ENCODE results near the gene CLEC3B.
"Not testable (repeated sequence)": the region's sequence is repeated elsewhere in the genome, so short reads cannot be mapped to it uniquely, and the experiment has no call there.

CLEC3B gene

DNA sequence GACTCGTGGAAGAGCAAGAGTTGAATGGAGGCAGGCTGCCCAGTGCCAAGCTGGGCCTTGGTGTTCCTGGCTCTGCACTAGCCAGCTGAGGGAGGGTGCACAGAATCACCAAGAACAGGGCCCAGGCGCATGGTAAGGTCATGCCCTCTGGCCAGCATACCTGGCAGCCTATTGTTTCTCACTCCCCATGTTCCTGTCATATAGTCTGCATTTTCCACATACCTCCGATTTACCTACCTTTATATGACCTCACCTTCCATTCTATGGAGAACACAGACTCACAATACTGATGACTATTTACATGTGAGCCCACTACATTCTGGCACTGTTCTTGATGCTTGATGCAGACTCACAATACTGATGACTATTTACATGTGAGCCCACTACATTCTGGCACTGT lies 5.4 kb downstream of the CLEC3B start:
- intact Hi-C loops (cut with DNase I): loop anchor here (10.0 kb wide), 1 partner anchor 473 kb away; no protein-coding TSS in a partner anchor

DNA sequence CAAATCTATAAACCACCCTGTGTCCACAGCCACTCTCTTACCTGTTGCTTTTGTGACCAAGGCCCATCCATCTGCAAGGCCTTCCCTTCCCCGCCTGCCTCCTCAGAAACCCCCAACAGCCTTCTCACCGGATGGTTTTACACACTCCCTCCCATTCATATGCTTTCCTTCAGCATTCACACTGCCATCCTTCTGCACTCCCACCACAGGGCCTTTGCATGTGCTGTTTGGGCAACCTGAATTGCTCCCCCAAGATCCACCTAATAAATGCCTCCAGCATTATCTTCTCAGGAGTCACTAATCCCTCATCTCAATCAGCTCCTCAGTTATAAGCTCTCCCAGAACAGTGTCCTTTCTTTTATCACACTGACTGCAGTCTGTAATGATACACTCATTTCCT lies 6.0 kb downstream of the CLEC3B start:
- intact Hi-C loops (cut with DNase I): loop anchor here (10.0 kb wide), 1 partner anchor 473 kb away; no protein-coding TSS in a partner anchor
- DNase-seq: no peak

More for the DNA sequence above, 5.4 kb downstream of the CLEC3B start:
- no peak for DNase-seq

DNA sequence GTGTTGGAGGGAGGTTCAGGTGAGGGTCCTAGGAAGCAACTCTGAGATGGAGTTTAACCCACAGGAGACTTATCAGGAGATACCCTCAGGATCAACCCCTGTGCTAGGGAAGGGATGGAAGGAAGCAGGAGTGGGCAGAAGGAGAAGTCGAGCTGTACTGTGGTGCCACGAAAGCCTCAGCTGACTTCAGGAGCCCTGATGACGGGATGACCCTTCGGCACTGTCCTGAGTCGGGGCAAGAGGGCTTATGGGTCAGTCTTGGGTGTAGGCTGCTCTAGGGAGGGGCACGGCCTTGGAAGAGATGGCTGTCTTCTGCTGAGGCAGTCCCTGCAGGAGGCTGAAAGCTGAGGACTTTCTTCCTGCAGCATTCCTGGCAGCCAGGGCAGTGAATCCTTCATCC lies 7.7 kb downstream of the CLEC3B start:
- intact Hi-C loops (cut with DNase I): loop anchor here (10.0 kb wide), 1 partner anchor 471 kb away; no protein-coding TSS in a partner anchor
- no peak for DNase-seq

DNA sequence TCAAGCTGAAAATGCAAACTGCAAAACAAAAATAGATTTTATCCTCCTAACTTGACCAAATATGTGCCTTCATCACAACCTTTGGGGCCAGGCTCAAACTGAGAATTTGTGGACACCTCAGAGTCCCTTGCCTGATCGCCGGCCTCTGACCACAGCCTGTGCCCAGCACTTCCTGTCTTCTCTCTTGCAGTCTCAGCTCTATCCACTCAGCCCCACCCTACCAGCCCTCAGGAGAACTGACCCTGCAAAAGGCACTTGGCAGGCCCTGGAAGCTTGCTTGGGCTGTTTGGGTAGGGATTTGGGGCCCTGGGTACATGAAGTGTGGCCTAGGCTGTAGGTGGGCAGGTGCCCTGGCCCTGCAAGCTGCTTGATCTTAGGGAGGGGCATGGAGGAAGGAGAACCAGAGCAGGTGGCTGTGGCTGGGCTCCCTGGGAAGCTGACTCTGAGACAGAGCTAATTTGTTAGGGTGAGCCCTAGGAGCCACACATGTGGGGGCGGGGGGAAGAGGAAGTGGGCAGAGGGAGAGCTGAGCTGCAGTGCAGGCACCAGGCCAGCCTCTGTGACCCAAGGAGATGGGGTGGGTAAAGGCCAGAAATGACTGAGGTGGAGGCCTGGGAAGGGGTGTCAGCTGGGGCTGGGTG lies 8.6 kb downstream of the CLEC3B start:
- DNase-seq: peak in 41 of 42 donors; percentile 23 to 74 (median 58)
- intact Hi-C loops (cut with DNase I): loop anchor here (10.0 kb wide), 1 partner anchor 470 kb away; no protein-coding TSS in a partner anchor

DNA sequence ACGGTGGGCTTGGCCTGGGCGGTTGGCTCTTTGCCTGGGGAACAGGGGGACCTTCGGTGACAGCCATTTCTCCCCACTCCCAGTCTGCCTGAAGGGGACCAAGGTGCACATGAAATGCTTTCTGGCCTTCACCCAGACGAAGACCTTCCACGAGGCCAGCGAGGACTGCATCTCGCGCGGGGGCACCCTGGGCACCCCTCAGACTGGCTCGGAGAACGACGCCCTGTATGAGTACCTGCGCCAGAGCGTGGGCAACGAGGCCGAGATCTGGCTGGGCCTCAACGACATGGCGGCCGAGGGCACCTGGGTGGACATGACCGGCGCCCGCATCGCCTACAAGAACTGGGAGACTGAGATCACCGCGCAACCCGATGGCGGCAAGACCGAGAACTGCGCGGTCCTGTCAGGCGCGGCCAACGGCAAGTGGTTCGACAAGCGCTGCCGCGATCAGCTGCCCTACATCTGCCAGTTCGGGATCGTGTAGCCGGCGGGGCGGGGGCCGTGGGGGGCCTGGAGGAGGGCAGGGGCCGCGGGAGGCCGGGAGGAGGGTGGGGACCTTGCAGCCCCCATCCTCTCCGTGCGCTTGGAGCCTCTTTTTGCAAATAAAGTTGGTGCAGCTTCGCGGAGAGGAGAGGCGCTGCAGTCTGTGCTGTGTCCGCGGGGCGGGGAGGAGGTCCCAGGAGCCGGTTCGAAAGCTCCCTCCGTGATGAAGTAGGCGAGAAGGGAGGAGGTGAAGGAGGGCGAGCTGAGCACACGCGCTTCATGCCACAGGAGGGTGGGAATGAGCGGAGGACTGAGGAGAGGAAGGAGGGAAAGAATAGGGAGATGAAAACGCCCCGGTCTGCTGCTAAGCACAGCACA lies 9.6 kb downstream of the CLEC3B start:
- peak in 36 of 42 donors; percentile 21 to 76 (median 50) for DNase-seq
- intact Hi-C loops (cut with DNase I): loop anchor here (10.0 kb wide), 1 partner anchor 469 kb away; no protein-coding TSS in a partner anchor

DNA sequence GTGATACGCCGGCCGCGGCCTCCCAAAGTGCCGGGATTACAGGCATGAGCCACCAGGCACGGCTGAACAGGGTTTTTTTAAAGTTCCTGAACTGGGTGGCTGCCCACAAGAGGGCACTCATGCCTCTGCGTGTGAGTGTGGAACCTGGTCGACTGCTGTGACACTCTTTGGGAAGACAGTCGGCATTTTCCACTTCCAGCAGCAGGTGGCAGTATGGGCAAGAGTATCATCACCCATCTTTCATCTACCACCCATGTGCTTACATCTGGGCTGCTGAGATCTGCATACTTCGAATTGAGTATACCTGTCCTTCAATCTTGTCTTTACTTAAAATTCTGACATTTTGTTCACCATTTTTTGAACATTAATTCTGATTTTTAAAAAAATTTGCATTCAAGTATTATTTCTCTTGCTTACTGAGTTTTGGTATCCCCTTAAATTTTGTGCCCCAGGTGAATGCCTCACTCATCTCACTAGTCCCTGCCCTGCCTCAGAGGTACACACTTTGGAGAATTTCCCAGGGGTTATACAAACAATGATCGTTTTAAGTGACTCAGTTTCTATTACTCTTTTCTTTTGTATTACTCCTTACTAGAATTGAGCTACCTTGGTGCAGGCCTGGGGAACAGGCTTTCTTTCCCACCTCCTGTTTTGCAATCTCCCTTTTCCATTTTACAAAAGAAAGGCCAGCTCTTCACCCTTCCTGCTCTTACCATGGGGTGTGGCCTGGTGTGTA lies 11.8 kb downstream of the CLEC3B start:
- peak; percentile 81 to 98 (median 93) for DNase-seq
- intact Hi-C loops (cut with DNase I): loop anchor here (10.0 kb wide), 1 partner anchor 467 kb away; no protein-coding TSS in a partner anchor

DNA sequence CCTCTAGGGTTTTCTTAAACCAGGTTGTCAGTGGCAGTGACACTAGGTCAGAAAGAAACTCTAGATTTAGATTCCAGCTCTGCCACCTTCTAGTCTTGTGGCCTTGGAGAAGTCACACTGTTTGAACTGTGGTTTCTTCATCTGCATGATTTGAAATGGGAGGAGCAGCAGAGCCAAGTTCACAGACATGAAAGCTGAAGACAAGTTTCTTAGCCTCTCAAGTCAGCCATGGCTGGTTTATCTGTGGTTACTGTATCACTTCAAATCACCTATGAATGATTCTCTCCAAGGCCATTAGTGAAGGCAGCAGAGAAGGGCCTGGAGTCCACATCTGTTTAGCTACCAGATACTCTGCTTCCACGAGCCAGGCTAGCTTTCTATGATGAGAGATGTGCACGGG lies 15.6 kb downstream of the CLEC3B start:
- intact Hi-C loops (cut with DNase I): loop anchor here (5.0 kb wide), 1 partner anchor 171 kb away; no protein-coding TSS in a partner anchor
- no peak for DNase-seq

DNA sequence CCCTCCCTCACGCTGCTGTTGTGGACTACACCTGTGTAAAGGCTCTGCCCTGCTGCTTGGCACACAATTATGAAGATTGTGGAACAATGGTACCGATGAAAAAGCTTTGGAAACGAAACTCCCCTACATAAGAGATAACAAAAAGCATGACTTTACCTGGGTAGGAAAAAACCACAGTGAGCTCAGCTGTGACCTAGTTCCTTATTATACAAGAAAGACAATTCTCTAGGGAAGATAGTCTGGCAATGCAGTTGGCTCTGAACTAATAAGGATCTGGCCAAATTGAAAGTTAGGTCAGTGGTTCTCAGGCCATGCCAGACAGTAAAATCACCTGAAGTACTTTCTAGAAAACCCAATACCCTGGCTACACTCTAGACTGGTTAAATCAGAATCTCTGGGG lies 16.1 kb downstream of the CLEC3B start:
- intact Hi-C loops (cut with DNase I): loop anchor here (5.0 kb wide), 1 partner anchor 170 kb away; no protein-coding TSS in a partner anchor
- DNase-seq: peak in 1 of 42 donors; percentile 26

DNA sequence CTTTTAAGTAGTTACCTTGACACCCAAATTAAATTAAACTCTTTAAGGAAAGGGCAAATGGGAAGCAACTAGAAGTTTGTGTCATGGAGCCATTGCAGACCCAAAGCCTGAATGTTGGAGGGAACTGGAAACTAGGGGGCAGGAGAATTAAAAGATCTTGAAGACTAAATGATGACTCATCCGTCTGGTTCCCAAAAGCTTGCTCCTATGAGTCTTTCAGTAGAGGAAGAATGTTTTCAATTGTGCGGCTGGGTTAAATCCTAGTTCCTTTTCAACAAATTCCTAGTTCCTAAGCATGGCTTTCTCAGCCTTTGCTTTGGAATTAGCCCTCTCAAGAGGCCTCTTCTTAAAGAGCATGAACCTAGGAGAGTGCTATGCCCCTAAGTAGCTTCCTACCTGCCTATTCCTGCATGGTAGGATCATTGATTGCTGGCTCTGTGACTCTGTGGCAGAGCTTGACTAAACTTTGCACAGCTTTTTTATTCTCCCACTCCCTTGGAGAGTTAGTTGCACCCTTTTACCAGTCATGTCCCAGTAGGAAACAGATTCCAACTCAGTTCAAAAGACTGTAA lies 17.7 kb downstream of the CLEC3B start:
- peak in 5 of 42 donors; percentile 33 to 73 (median 49) for DNase-seq
- intact Hi-C loops (cut with DNase I): loop anchor here (5.0 kb wide), 1 partner anchor 168 kb away; no protein-coding TSS in a partner anchor

DNA sequence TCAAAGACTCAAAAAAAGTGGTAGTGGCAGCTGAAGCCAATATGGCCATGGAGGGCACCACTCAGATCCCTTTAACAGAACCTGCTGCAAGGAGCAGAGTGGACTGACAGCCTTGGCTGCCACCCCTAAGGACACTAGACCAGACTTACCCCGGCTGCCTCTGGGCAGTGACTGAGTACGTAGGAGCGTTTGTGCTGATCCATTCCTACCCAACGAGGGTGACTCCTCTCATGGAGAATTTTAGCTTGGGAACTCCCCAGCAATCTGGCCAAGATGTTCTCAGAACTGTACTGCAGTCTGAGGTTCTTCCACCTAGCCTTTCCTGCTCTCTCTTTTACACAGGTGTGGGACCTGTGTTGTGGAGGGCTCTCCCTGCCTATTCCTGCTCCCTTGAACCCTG lies 22.1 kb downstream of the CLEC3B start:
- intact Hi-C loops (cut with DNase I): no loop called here
- DNase-seq: no peak

DNA sequence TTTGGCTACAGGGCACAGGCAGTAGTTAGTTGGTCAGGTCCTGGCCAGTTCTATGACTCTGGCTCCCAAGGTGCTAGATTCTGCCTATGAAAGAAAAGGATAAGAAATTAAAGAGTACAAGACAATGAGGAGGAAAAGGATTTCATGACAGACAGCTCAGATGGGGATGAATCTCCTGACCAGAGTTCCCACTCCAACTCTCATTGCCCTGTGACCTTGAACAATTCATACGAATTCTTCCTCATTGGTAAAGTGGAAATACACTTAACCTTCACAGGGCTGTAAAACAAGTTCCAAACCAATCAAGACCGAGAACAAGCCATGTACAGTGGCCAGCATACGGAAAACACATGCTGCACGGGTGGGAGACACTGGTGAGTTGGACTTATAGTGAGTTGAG lies 23.7 kb downstream of the CLEC3B start:
- intact Hi-C loops (cut with DNase I): no loop called here
- no peak for DNase-seq

DNA sequence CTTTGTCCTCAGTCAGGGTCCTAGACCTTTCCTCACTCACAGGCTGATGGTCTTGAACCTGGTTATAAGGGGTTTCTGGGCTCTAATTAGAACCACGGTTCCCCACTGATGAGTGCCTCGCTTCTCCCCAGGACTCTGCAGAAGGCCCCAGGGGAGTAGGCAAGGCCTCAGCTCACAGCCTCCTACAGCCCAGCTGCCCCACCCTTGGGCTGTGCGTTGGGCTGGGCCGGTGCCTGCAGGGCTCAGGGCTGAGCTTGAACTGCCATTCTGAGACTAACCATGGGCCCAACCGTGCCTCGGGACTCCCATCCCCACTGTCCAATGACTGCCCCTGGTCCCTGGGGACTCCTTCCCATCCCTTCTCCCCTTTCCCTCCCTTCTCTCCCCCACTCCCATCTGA lies 25.6 kb downstream of the CLEC3B start:
- intact Hi-C loops (cut with DNase I): no loop called here
- DNase-seq: no peak

DNA sequence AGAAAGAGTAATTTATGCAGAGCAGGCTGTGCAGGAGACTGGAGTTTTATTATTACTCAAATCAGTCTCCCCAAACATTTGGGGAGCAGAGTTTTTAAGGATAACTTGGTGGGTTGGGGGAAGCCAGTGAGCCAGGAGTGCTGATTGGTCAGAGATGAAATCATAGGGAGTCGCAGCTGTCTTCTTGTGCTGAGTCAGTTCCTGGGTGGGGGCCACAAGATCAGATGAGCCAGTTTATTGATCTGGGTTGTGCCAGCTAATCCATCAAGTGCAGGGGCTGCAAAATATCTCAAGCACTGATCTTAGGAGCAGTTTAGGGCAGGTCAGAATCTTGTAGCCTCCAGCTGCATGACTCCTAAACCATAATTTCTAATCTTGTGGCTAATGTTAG lies 27.7 kb downstream of the CLEC3B start:
- intact Hi-C loops (cut with DNase I); DNase-seq: not testable (repeated sequence)

DNA sequence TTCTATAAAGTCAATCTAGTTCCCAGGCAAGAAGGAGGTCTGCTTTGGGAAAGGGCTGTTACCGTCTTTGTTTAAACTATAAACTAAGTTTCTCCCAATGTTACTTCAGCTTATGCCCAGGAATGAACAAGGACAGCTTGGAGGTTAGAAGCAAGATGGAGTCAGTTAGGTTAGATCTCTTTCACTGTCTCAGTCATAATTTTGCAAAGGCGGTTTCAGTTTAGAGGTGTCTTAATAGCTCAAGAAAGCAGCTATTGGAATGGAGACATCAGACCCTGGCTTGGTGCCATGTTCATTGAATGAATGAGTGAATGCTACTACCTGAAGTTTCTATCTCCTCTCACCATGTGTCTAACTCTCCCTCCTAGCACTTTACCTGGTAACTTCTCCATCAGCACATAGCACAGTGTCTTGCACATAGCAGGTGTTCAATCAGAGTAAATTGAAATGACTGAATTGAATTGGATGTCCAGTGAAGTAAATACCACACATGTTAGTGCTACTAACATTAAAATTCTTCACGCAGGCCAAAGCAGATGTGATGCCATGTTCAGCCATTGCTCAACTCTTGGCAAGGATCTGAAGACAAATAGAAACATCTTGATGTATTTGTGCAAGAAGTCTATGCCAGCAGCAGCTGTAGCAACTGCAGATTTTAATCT lies 28.2 kb downstream of the CLEC3B start:
- intact Hi-C loops (cut with DNase I): no loop called here
- no peak for DNase-seq

DNA sequence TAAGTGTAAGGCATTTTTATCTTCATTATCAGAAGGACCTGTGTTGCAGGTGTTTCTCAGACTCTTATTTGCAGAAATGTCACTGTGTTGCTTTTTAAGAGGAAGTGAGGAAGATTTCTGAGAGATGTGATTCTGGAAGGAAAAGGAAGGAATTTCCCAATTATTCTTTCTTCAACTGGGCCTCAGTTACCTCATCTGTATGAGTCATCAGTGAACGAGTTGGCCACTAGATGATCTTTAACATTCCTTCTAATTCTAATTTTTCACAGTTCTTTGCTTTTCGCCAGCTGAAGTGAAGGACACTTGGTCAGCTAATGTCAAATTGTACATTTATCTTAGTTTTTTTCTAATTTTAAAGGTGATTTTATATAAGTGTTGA lies 28.9 kb downstream of the CLEC3B start:
- DNase-seq: no peak
- intact Hi-C loops (cut with DNase I): no loop called here

DNA sequence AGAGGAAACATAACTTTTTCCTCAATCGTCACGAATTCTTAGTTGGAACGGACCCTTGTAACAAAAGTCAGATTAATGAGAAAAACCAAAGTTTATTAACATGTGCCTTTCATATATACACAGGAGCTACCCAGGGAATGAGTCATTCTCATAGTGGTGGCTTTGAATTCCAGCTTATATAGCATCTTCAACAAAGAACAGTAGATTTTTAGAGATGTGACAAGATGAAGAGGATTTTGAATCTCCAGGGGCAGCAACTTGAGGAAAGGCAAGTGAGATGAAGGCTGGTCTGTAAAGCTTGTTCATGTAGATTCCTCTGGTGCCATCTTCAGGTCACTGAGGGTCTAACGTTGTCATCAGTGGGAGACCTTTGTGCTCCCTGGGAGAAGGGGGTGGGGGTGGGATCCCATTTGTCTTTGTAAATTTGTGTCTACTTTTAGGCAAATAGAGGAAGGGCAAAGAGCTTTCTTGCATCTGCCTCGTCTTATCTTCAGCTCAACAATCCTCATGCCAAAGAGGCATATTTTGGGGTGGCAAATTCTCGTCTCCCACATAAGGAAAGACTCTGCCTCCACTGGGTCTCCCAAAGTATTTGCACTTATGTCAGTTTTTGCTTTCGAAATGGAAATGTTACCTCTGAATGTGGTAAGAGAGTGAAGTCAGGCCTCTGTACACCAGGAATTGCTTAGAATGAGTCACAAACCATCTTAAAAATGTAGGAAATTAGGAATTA lies 29.5 kb downstream of the CLEC3B start:
- intact Hi-C loops (cut with DNase I): no loop called here
- no peak for DNase-seq

DNA sequence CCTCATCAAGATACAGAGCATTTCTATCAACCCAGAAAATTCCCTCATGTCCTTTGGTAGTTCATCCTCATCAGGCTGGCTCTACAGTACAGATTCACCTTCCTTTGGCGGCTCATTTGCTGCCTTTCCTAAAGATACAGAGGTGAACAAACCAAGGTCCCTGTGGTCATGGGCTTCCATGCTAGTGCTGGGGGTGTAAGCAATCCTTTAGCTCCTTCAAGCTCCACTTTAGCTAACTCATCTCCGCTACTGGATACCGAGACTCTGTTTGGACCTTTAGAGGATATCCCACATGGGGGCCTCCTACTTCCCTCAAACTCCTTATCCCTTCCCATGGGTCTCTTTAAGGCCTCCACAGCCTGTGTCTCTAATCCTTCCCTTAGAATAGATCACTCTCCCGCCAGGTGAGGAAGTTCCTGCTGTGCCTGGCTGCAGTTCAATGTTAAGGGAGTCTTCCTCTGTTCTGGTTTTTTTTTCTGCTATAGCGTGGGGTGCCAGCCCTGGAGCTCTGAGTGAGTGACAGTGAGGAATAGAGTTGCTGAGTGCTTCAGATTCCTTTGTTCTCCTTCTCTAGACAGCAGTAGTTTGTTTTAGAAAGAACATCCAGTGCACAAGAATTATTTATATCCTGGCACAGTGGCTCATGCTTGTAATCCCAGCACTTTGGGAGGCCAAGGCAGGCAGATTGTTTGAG lies 30.7 kb downstream of the CLEC3B start:
- intact Hi-C loops (cut with DNase I): no loop called here
- DNase-seq: peak in 33 of 42 donors; percentile 10 to 82 (median 45)
